Measurements from ENCODE around the gene NTRK2. TPM values are rescaled to one million over a fixed set of nuclear protein-coding genes. Genes with fewer than 3 reads are reported as not detected.

The NTRK2 gene
- total RNA-seq, 1 donor from 2014 or later, result 0.02 TPM

DNA sequence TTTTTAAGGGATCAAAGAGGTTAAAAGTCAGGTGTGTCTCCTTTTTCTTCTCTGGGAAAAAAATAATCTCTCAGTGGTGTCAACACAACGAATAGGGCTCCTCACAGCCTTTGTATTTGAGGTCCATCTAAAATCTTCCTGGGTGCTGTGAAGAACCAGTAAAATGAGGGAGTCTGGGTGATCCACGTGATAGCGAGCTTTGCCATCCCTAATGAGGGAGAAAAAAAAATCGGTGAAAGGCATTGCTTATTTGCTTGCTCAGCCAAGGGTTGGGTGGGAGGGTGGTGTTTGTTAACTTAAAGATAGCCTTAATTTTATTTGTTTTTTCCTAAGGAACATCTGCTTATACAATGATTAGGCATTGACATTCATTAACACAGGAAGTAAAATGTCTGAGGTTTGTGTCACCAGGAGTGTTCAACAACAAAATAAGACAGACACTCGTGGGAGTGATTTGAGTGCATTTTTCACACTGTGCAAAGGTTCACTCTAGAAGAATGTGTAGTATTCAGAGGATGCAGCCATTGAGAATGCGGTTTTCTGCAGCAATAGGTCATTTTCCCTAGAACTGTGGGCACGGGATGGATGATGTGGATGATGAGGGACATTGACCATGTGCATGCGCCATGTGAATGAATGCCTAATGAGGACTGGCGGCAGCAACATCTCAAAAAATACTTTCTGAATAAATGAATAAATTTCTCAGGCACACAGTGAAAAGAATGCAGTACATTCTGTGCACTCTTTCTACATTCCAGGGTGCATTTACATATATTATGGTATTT is 369.5 kb downstream of the NTRK2 start:
- Histone ChIP-seq H3F3A (ENCODE audit: low read depth) (no peaks in the 10 kb centered on the region), H3K9me3 (ENCODE audit: low read depth) (no peaks in the 10 kb centered on the region), H2AFZ (replicated peaks) (no peak overlapping the region), H3K4me3 (no peak overlapping the region), H3K27ac (no peak overlapping the region), H3K36me3 (no peaks in the 10 kb centered on the region), H3K79me2 (ENCODE audit: low read depth) (no peaks in the 10 kb centered on the region), H3K27me3 (no peaks in the 10 kb centered on the region), H3K4me1 (no peaks in the 10 kb centered on the region), H3K9ac (no peak overlapping the region), H4K20me1 (ENCODE audit: low read depth) (no peaks in the 10 kb centered on the region), H3K4me2 (no peak overlapping the region)
- H3K27ac Mint-ChIP-seq, result peak overlapping the region; percentile 11
- DNase-seq (ENCODE audit: low spot score), result no peak
- peaks cover 9% of the 10 kb centered on the region for H3K4me1 Mint-ChIP-seq
- H3K27me3 Mint-ChIP-seq (ENCODE audit: insufficient read depth, low read depth), result no peaks in the 10 kb centered on the region
- H3K9me3 Mint-ChIP-seq, result no peaks in the 10 kb centered on the region
- no peaks in the 10 kb centered on the region for H3K36me3 Mint-ChIP-seq
- TF ChIP-seq EZH2phosphoT487 (IDR thresholded peaks at IDR 0.05), result no peak
- TF ChIP-seq EZH2 (IDR thresholded peaks at IDR 0.05), result no peak
- TF ChIP-seq CTCF (IDR thresholded peaks at IDR 0.05), result no peak
- no peak overlapping the region for H3K4me3 Mint-ChIP-seq

- H3K9me3 Mint-ChIP-seq, result no peaks in the 10 kb centered on the region
- no peak overlapping the region for H3K27ac ChIP-seq
- no peaks in the 10 kb centered on the region for H3K27me3 ChIP-seq
- H3K4me1 ChIP-seq, result no peaks in the 10 kb centered on the region
- H3K79me2 ChIP-seq (ENCODE audit: low read depth), result no peaks in the 10 kb centered on the region
- H3K27ac Mint-ChIP-seq, result no peak overlapping the region
- no peaks in the 10 kb centered on the region for H3K9me3 ChIP-seq (ENCODE audit: low read depth)
- H3F3A ChIP-seq (ENCODE audit: low read depth), result no peaks in the 10 kb centered on the region
- peak; percentile 6 for DNase-seq (ENCODE audit: low spot score)
- peaks cover 9% of the 10 kb centered on the region for H3K4me1 Mint-ChIP-seq
- peaks cover under 1% of the 10 kb centered on the region for H3K27me3 Mint-ChIP-seq (ENCODE audit: insufficient read depth, low read depth)
- no peaks in the 10 kb centered on the region for H4K20me1 ChIP-seq (ENCODE audit: low read depth)
- no peak overlapping the region for H3K4me3 ChIP-seq
- no peaks in the 10 kb centered on the region for H3K36me3 ChIP-seq
- H3K4me2 ChIP-seq, result no peak overlapping the region
- H3K36me3 Mint-ChIP-seq, result no peaks in the 10 kb centered on the region
- no peak overlapping the region for H3K9ac ChIP-seq
- TF ChIP-seq CTCF (IDR thresholded peaks at IDR 0.05) (no peak), EZH2 (IDR thresholded peaks at IDR 0.05) (no peak), EZH2phosphoT487 (IDR thresholded peaks at IDR 0.05) (no peak)
- peak overlapping the region; percentile 64 for H2AFZ ChIP-seq (replicated peaks)
- no peak overlapping the region for H3K4me3 Mint-ChIP-seq
Measured at GRCh38 chr9:85040146-85040545, 370.6 kb downstream of the NTRK2 start.

- peak overlapping the region; percentile 63 for H2AFZ ChIP-seq (replicated peaks)
- H3K9me3 ChIP-seq (ENCODE audit: low read depth), result no peaks in the 10 kb centered on the region
- no peak for TF ChIP-seq EZH2 (IDR thresholded peaks at IDR 0.05)
- no peak for TF ChIP-seq CTCF (IDR thresholded peaks at IDR 0.05)
- TF ChIP-seq EZH2phosphoT487 (IDR thresholded peaks at IDR 0.05), result no peak
- H3K9me3 Mint-ChIP-seq, result no peaks in the 10 kb centered on the region
- no peak overlapping the region for H3K4me3 Mint-ChIP-seq
- no peaks in the 10 kb centered on the region for H3K36me3 ChIP-seq
- no peaks in the 10 kb centered on the region for H3F3A ChIP-seq (ENCODE audit: low read depth)
- peaks cover 3% of the 10 kb centered on the region for H3K27me3 Mint-ChIP-seq (ENCODE audit: insufficient read depth, low read depth)
- H3K36me3 Mint-ChIP-seq, result no peaks in the 10 kb centered on the region
- H3K27ac ChIP-seq, result no peak overlapping the region
- H3K4me1 Mint-ChIP-seq, result peaks cover 5% of the 10 kb centered on the region
- no peak overlapping the region for H3K9ac ChIP-seq
- no peak overlapping the region for H3K27ac Mint-ChIP-seq
- H3K4me1 ChIP-seq, result no peaks in the 10 kb centered on the region
- DNase-seq (ENCODE audit: low spot score), result no peak
- no peaks in the 10 kb centered on the region for H3K27me3 ChIP-seq
- H3K4me3 ChIP-seq, result no peak overlapping the region
- no peaks in the 10 kb centered on the region for H3K79me2 ChIP-seq (ENCODE audit: low read depth)
- no peaks in the 10 kb centered on the region for H4K20me1 ChIP-seq (ENCODE audit: low read depth)
- no peak overlapping the region for H3K4me2 ChIP-seq
Measured at GRCh38 chr9:85040821-85041465, 371.4 kb downstream of the NTRK2 start.

All from neural progenitor cell (in vitro differentiated cells).